Measurements from ENCODE around the gene EPPIN. TPM values are rescaled to one million over a fixed set of nuclear protein-coding genes. Genes with fewer than 3 reads are reported as not detected.

EPPIN gene
- total RNA-seq, 1 donor from 2014 or later = not detected

DNA sequence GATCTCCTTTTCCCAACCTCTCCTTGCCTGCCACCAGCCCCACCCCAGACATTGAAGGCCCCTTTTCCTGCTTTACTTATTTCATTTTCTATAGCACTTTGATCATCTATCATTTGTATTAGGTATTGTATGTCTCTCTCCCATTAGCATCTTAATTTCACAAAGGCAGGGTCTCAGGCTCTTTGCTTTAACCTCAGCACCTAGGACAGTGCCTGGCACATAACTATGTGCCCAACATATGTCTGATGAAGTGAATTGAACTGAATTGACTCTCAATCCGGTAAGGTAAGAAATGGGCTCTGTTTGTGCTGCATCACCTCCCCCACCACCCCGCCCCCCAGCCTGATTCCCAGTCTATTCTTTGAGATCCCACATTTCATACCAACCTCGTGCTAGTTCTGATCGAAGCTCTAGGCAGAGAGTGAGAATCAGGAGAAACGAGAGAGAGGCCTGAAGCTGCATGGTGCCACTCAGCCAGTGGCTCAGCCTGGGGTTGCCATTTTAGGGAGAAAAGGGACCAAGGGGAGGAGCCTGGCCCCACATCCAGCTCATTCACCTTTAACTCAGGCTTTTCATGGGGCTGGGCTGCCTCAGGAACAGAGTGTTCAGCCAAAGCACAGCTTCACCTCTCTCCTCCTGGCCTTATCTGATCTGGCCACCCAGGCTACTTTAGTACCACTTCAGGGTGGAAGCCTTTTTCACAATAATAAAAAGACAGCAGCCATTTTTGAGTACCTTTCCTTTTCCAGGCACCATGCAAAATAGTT, 31.9 kb downstream of the EPPIN start, which contains the start of gene SPINT3:
TSS of gene SPINT3 (minus strand) at position 476 of the 767 bp plus-strand sequence. CDS start at position 462, 14 bp downstream.
- intact Hi-C loops (cut with DNase I) = no loop called here
- Histone ChIP-seq H3K4me3 (no peak within 1 kb of the TSS), H3K9me3 (no peaks in the 10 kb centered on the region), H3K36me3 (no peaks in the 10 kb centered on the region), H3K27ac (no peak within 1 kb of the TSS), H3K27me3 (no peaks in the 10 kb centered on the region), H3K4me1 (peaks cover 5% of the 10 kb centered on the region)
- peak in 1 of 2 donors; percentile 16 for DNase-seq (ENCODE audit: extremely low spot score in 2 of 2)
- TF ChIP-seq POLR2A (IDR thresholded peaks at IDR 0.05) = no peak
- no peak for TF ChIP-seq CTCF (IDR thresholded peaks at IDR 0.05)
- no peak for TF ChIP-seq POLR2AphosphoS5 (IDR thresholded peaks at IDR 0.05; ENCODE audit: insufficient read depth in 1 of 2, low read depth in 1 of 2)

DNA sequence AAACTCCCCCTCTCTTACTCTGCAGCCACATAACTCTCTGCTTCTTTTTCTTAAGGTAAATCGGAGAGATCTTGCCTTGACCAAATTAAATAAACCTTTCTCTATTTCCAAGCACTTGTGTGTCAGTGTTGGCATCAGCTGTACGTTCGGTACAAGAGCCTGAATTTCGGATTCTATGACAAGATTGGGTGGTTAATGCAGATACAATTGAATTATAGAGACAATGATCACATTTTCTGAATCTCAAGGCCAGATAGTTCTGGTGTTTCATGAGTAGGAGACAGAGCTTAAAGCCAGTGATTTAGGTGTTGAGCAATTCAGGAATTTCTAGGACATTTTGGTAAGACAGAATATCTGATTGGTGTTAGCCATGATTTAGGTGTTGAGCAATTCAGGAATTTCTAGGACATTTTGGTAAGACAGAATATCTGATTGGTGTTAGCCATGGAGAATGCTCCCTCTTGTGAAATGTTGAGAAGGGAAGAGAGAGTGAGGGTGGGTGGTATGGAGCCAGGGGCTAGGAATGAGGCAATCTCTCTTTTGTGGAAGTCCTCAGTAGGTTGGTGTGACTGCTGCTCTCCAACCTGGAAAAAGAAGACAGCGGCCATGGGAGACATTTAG, 36.8 kb downstream of the EPPIN start:
- no peaks in the 10 kb centered on the region for H3K27me3 ChIP-seq
- intact Hi-C loops (cut with DNase I) = no loop called here

GRCh38 chr20:45509091-45509490, 38.1 kb downstream of the EPPIN start:
- intact Hi-C loops (cut with DNase I) = no loop called here
- Histone ChIP-seq H3K4me3 (no peak overlapping the region), H3K27me3 (no peaks in the 10 kb centered on the region), H3K36me3 (no peaks in the 10 kb centered on the region), H3K4me1 (no peaks in the 10 kb centered on the region), H3K9me3 (no peaks in the 10 kb centered on the region), H3K27ac (no peak overlapping the region)
- no peak for TF ChIP-seq POLR2AphosphoS5 (IDR thresholded peaks at IDR 0.05; ENCODE audit: insufficient read depth in 1 of 2, low read depth in 1 of 2)
- DNase-seq (ENCODE audit: extremely low spot score in 2 of 2) = no peak

More for the DNA sequence above, 36.8 kb downstream of the EPPIN start:
- no peaks in the 10 kb centered on the region for H3K9me3 ChIP-seq
- TF ChIP-seq POLR2AphosphoS5 (IDR thresholded peaks at IDR 0.05; ENCODE audit: insufficient read depth in 1 of 2, low read depth in 1 of 2) = no peak
- no peak for TF ChIP-seq POLR2A (IDR thresholded peaks at IDR 0.05)
- TF ChIP-seq CTCF (IDR thresholded peaks at IDR 0.05) = no peak
- no peak for DNase-seq (ENCODE audit: extremely low spot score in 2 of 2)
- H3K4me3 ChIP-seq = no peak overlapping the region
- H3K27ac ChIP-seq = no peak overlapping the region
- no peaks in the 10 kb centered on the region for H3K36me3 ChIP-seq
- H3K4me1 ChIP-seq = no peaks in the 10 kb centered on the region

DNA sequence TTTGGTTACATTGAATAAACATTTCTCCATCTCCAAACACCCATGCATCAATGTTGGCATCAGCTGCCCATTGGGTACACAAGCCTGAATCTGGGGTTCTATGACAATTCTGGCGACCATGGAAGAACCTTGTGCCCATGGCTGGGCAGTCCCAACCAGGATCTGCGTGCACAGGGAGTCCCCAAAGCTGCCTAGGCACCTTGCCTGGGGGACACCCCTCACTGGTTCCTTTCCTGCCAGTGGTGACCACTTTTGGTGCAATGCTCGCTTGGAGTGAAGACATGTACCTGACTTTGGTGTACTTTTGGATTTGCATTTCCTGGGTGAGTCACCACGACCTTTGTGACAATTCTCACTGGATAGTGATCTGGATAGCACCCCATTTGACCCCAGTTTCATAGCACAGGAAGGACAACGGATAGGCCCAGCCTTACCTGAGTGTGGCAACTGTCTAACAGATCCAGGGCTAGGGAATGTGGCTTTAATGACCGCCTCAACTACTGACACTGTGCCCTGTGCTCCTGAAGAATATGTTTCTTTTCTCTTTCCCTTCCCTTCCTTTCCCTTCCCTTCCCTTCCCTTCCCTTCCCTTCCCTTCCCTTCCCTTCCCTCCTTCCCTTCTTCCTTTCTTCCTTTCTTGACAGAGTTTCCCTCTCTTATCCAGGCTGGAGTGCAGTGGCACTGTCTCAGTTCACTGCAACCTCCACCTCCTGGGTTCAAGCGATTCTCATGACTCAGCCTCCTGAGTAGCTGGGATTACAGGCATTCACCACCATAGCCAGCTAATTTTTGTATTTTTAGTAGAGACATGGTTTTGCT, 38.9 kb downstream of the EPPIN start:
- intact Hi-C loops (cut with DNase I) = no loop called here
- no peaks in the 10 kb centered on the region for H3K36me3 ChIP-seq
- no peak overlapping the region for H3K27ac ChIP-seq
- DNase-seq (ENCODE audit: extremely low spot score in 2 of 2) = peak in 1 of 2 donors; percentile 54
- H3K9me3 ChIP-seq = no peaks in the 10 kb centered on the region
- H3K4me1 ChIP-seq = no peaks in the 10 kb centered on the region
- H3K4me3 ChIP-seq = no peak overlapping the region
- TF ChIP-seq CTCF (IDR thresholded peaks at IDR 0.05) (no peak), POLR2A (IDR thresholded peaks at IDR 0.05) (no peak), POLR2AphosphoS5 (IDR thresholded peaks at IDR 0.05; ENCODE audit: insufficient read depth in 1 of 2, low read depth in 1 of 2) (no peak)
- no peaks in the 10 kb centered on the region for H3K27me3 ChIP-seq

DNA sequence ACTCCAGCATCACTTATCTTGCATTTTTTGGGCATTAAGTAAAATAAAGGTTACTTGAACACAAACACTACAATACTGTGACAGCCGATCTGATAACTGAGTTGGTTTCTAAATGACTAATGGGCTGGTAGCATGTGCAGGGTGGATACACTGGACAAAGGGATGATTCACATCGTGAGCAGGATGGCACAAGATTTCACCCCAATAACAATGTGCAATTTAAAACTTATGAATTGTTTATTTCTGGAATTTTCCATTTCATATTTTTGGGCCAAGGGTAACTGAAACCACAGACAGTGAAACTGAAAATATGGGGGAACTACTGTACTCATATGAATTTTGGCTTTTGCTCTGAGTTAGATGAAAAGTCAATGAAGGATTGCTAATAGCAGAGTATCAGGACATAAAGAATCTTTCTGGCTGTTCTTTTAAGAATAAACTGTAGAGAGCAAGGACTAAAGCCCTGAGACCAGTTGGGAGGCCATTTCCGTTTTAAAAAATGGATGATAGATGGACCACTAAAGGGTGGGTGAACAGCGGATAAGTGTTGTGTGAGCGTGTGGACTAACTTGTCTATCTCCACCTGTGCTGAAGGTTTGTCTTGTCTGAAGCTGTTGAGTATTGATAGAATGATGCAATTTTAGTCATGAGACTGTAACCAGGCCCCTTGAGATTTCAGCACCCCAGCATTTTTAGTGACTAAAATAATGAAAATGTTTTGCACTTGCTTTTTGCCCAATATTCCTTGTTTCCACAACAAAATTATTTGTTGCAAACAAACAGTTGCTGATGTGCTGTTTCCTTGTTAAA, 40.0 kb downstream of the EPPIN start:
- Histone ChIP-seq H3K4me1 (no peaks in the 10 kb centered on the region), H3K4me3 (no peak overlapping the region), H3K27ac (no peak overlapping the region), H3K9me3 (no peaks in the 10 kb centered on the region), H3K36me3 (no peaks in the 10 kb centered on the region), H3K27me3 (no peaks in the 10 kb centered on the region)
- intact Hi-C loops (cut with DNase I) = no loop called here
- peak in 1 of 2 donors; percentile 8 for DNase-seq (ENCODE audit: extremely low spot score in 2 of 2)
- no peak for TF ChIP-seq POLR2A (IDR thresholded peaks at IDR 0.05)
- TF ChIP-seq POLR2AphosphoS5 (IDR thresholded peaks at IDR 0.05; ENCODE audit: insufficient read depth in 1 of 2, low read depth in 1 of 2) = peak in 1 of 2 donors; percentile 52
